Kidney tubule cell (primary cell): ENCODE data around the gene DBR1.
A peak's percentile ranks its signal among the peaks of the same experiment; 100 is the strongest.

Experiments
- DNase-seq: peaks from one replicate; pipeline ENCODE4 v3.0.0-alpha.2; 2018; ENCODE audit warnings: low spot score

DBR1 gene

DNA sequence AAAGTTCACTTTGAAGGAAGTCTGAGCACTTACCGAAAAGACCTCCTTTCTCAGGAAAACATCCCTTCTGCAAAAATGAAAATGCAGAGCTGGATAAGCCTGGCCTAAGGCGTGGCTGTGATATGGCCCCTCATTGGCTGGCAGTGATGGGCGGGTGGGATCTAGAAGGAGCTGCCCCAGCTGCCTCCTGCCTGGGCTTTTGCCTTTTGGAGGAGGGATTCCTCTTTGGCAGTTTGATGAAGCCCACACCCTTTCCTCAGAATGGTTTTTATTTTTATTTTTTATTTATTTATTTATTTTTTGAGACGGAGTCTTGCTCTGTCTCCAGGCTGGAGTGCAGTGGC, 55.3 kb downstream of the DBR1 start:
- DNase-seq = no peak

DNA sequence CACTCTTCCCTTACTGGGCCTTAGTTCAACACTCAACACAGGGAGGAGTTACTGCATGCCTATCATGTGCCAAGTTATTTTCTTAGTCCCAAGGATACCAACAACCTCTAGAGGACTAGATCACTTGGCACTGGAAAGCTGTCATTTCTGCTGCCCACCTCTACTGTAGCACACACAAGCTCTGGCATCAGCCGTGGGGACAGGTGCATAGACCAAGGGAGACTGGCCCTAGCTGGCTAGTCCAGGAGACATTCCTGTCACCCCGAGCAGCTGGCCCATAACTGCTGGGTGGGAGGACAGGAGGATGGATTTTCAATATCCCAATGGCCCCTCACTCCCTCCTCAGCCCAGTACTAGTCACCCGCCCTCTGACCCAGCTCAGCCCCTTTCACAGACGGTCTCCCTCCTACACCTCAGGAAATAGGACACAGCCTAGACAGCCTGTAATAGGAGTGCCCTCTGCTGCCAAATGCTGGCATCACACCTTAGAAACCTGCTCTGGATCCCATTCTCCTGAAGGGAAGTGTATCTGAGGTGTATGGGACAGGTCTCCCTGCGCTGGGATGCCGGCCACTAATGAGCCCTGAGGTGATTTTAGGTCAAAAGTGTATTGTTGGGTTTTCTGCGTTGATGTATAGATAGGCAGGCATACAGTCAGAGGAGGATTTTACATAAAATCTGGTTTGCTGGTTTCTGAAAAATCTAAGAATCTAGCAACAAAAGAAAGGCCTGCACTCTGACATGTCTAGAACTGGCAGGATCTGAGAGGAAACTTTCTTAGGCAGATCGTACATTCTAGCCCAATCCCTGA, 55.9 kb downstream of the DBR1 start:
- DNase-seq = peak; percentile 79

DNA sequence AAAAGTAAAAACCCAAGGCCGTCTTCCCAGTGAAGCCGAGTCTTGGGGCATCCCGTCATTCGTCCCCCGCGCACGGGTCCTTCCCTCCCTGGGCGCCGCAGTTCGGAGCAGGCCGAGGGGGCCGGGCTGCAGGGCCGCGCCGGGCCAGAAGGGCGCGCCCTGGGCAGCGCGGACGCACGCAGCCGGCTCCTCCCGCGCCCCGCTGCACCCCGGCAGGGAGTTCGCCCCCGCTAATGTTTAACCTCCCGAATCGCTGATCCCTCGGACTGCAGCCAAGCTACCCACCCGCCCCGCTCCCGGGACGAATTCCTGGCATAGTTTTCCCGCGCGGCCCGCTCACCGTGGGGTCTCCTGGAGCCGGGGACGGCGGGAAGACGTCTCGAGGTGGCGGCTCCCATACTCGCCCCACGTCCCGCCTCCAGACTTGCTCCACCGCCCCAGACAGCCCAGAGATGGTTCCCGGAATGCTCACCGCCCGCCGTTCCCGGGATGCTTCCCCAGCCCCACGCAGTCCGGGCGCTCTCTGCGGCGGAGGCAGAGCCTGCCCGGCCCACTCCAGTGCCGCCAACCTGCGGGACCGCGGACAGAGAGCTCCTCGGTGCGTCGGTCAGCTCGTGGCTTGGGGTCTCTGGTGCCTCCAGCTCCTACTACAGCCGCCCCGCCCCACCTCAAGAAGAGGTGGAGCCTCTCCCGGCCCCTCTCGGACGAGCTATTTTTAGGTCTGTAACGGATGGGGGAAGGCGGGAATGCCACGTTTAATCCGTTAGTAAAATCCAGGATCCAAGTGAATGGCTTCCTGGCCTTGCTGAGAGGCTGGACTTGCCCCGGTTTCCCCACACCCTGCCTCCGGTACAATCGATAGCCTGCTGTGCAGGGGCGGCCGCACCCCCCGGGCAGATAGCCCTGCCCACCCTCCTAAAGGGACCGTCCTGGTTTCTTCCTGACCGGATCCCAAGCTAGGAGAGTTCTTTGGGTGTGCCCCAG, 59.4 kb downstream of the DBR1 start, which contains the start of gene DZIP1L:
TSS of gene DZIP1L (minus strand) at position 621 of the 984 bp plus-strand sequence. CDS start 11,637 bp downstream, outside the sequence.
- peak; percentile 88 for DNase-seq

DNA sequence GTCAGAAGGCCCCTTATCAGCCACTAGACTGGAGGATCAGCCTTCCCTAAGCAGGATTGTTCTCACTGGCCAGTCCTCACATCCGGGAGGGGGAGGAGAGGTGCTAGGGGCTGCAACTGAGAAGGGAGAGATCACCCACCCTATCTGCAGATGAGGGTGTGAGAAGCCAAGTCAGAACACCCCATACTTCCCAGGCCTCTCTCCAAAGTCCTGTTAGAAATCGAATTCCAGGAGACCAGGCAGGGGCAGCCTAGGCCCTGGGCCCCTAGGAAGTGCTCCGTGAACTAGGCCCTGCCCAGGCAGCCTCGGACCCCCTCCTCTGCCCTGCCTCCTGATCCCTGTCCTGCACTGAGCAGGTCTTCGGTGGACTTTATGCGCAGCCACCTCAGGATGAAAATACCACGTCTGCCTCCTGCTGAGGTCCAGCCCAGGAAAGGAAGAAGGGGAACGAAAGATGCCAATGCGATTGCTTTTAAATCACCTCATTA, 60.2 kb downstream of the DBR1 start:
- peak; percentile 45 for DNase-seq

DNA sequence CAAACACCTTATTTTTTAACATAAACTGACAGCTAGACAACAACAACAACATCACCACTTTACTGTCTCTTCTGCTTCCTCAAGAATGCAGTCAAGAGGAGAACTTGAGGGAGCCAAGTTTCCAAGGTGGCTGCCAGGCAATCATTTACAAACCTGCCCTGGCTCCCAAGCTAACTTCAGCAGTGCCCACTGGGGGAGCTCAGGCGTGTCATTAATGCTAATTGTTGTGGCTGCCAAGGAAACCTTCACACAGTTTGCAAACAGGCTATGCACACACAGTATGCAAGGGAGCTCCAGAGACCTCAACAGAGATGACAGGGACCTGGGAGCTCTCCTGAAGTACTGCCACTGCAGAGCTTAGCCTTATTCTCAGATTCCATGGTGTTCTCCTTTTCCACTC, 61.4 kb downstream of the DBR1 start:
- DNase-seq = peak; percentile 97

DNA sequence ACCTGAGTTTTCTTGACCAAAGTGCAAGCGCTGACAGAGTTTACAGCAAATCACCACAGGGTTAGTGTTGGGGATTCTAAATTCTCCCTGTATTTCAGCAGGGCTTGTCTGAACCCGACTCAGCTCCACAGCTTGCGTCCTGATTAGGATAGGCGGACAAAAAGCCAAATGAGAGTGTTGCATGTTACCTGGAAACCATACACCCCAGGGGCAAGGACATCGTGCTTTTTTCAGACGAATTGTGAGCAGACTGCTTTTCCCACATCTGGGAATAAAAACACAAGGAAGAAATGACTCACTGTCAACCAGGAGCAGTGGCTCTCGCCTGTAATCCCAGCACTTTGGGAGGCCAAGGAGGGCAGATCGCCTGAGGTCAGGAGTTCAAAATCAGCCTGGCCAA, 62.4 kb downstream of the DBR1 start:
- DNase-seq = peak; percentile 49
